HEK293T (cell line): ENCODE measurements around the gene SOWAHD.

ENCODE experiments used
- BHLHE40 ChIP-seq: fragments of 450-650 bp; IDR thresholded peaks from 2 replicates; pipeline ENCODE4 v1.6.1; 2016; ENCODE audit warnings: mild to moderate bottlenecking, moderate library complexity, borderline replicate concordance
- FOXA1 ChIP-seq: fragments of 450-650 bp; IDR thresholded peaks from 2 replicates; pipeline ENCODE4 v1.6.1; 2016; ENCODE audit warnings: mild to moderate bottlenecking
- FOXM1 ChIP-seq: fragments of 450-650 bp; IDR thresholded peaks from 2 replicates; pipeline ENCODE4 v1.6.1; 2017; ENCODE audit warnings: mild to moderate bottlenecking, borderline replicate concordance
- SP1 ChIP-seq: fragments of 450-650 bp; IDR thresholded peaks from 2 replicates; pipeline ENCODE4 v1.6.1; 2017
- TARDBP ChIP-seq: fragments of 450-650 bp; IDR thresholded peaks from 2 replicates; pipeline ENCODE4 v1.6.1; 2016
- ZNF384 ChIP-seq: fragments of 450-650 bp; IDR thresholded peaks from 2 replicates; pipeline ENCODE4 v1.6.1; 2016
- TF ChIP-seq, protein P1 (sequence below): fragments of 450-650 bp; IDR thresholded peaks from 2 replicates; pipeline ENCODE4 v1.6.1; 2016

DNA sequence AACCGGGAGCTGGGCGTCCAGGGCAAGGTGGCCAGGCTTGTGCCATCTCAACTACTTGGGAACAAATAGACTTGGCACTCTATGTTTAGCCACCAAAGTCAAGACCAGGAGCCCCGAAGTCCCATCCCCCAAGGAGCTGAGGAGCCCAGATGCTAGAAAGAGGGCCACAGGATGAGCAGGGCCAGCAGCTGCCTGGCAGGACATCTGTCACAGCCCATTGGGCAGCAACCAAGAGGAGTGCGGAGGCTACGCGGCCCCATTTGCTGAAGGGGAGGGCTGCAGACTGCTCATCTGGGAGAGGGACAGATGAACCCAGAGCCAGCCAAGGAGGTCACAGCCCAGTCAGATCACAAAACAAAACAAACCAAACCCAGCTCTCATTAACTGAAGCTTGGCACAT, 22.9 kb upstream of the SOWAHD start:
- TF ChIP-seq SP1 = no peak
- TF ChIP-seq, protein P1, sequence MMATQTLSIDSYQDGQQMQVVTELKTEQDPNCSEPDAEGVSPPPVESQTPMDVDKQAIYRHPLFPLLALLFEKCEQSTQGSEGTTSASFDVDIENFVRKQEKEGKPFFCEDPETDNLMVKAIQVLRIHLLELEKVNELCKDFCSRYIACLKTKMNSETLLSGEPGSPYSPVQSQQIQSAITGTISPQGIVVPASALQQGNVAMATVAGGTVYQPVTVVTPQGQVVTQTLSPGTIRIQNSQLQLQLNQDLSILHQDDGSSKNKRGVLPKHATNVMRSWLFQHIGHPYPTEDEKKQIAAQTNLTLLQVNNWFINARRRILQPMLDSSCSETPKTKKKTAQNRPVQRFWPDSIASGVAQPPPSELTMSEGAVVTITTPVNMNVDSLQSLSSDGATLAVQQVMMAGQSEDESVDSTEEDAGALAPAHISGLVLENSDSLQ = no peak
- no peak for TF ChIP-seq FOXA1
- TF ChIP-seq FOXM1 = no peak
- TF ChIP-seq ZNF384 = no peak
- no peak for TF ChIP-seq TARDBP
- TF ChIP-seq BHLHE40 = no peak
